Measurements from ENCODE around the gene AP5S1.

GRCh38 chr20:3803289-3803688 lies 17.1 kb upstream of the AP5S1 start:
- TF ChIP-seq POLR2AphosphoS5 (IDR thresholded peaks at IDR 0.05; ENCODE audit: low read depth, low read length), result no peak
- TF ChIP-seq TAF1 (IDR thresholded peaks at IDR 0.05; ENCODE audit: borderline replicate concordance, low read depth, low read length), result no peak
- no peak for TF ChIP-seq POLR2A (IDR thresholded peaks at IDR 0.05; ENCODE audit: low read depth, low read length)
